DND-41 (cell line): ENCODE measurements around the gene SMG6.

Experiments
- ATAC-seq: fragments of 200-7000 bp; cut with Tn5 transposase; 3 replicates; pipeline ENCODE4 v1.9.1; 2021; ENCODE audit warnings: low read depth; ENCODE audit not compliant: insufficient read depth
- DNase-seq: peaks from one replicate; pipeline ENCODE4 v3.0.0-alpha.2; 2020
- H2AFZ ChIP-seq: 2 replicates; pipeline ENCODE4 v1.6.0; 2012; ENCODE audit warnings: low read depth, low read length
- H3K27ac ChIP-seq: 2 replicates; pipeline ENCODE4 v1.5.1; 2012; ENCODE audit warnings: low read length, inconsistent platforms
- H3K27me3 ChIP-seq: fragments of 200-600 bp; sonication (generic); 2 replicates; pipeline ENCODE4 v1.6.0; 2012; ENCODE audit warnings: low read length, mild to moderate bottlenecking, inconsistent platforms; ENCODE audit not compliant: insufficient read depth, poor library complexity
- H3K36me3 ChIP-seq: 2 replicates; pipeline ENCODE4 v1.5.1; 2012; ENCODE audit warnings: low read length, inconsistent platforms; ENCODE audit not compliant: insufficient read depth
- H3K4me1 ChIP-seq: 2 replicates; pipeline ENCODE4 v1.5.1; 2012; ENCODE audit warnings: mild to moderate bottlenecking, low read length; ENCODE audit not compliant: insufficient read depth
- H3K4me2 ChIP-seq: 2 replicates; pipeline ENCODE4 v1.6.0; 2012; ENCODE audit warnings: mild to moderate bottlenecking, moderate library complexity, low read length, inconsistent platforms; ENCODE audit not compliant: insufficient read depth
- H3K4me3 ChIP-seq, 2 experiments: fragments of 200-600 bp in 1 of 2; shearing (Covaris generic) in 1 of 2; 2 replicates each; pipeline ENCODE4 v1.5.1; 2012 to 2016; ENCODE audit warnings: inconsistent platforms in 2 of 2, low read length in 2 of 2, mild to moderate bottlenecking in 2 of 2, low read depth in 1 of 2, moderate library complexity in 1 of 2
- H3K79me2 ChIP-seq: 2 replicates; pipeline ENCODE4 v1.6.0; 2012; ENCODE audit warnings: low read length, inconsistent platforms; ENCODE audit not compliant: insufficient read depth
- H3K9ac ChIP-seq: 2 replicates; pipeline ENCODE4 v1.6.0; 2012; ENCODE audit warnings: low read depth, mild to moderate bottlenecking, inconsistent platforms, low read length, moderate library complexity
- H3K9me3 ChIP-seq: 2 replicates; pipeline ENCODE4 v1.5.1; 2012; ENCODE audit warnings: low read length, moderate library complexity, mild to moderate bottlenecking, inconsistent platforms; ENCODE audit not compliant: insufficient read depth, severe bottlenecking
- H4K20me1 ChIP-seq: 2 replicates; pipeline ENCODE4 v1.6.0; 2012; ENCODE audit warnings: low read length; ENCODE audit not compliant: insufficient read depth
- CTCF ChIP-seq: IDR thresholded peaks from 2 replicates; pipeline ENCODE4 v1.5.1; 2012; ENCODE audit warnings: borderline replicate concordance, low read length, moderate library complexity, mild to moderate bottlenecking; ENCODE audit not compliant: poor library complexity, severe bottlenecking; ENCODE audit errors: extremely low read depth
- EZH2 ChIP-seq: IDR thresholded peaks from 3 replicates; pipeline ENCODE4 v1.6.1; 2012; ENCODE audit warnings: borderline replicate concordance, low read depth, mild to moderate bottlenecking, moderate library complexity, low read length, inconsistent platforms; ENCODE audit not compliant: severe bottlenecking

Gene SMG6

GRCh38 chr17:2184993-2185931, 118.3 kb downstream of the SMG6 start:
- Histone ChIP-seq H3K4me2 (no peak overlapping the region), H3K9me3 (no peaks in the 10 kb centered on the region), H2AFZ (no peak overlapping the region), H3K27ac (no peak overlapping the region), H3K9ac (no peak overlapping the region), H3K4me1 (0 out of 2 replicates have a peak, but pooled peaks cover 8% of the 10 kb centered on the region), H3K79me2 (no peaks in the 10 kb centered on the region), H3K36me3 (peaks cover 64% of the 10 kb centered on the region), H4K20me1 (no peaks in the 10 kb centered on the region), H3K4me3 (no peak overlapping the region), H3K27me3 (no peaks in the 10 kb centered on the region)
- no peak for DNase-seq
- TF ChIP-seq CTCF (no peak), EZH2 (no peak)
- no peak for ATAC-seq

- Histone ChIP-seq H2AFZ (no peak overlapping the region), H3K79me2 (no peaks in the 10 kb centered on the region), H4K20me1 (0 out of 2 replicates have a peak, but pooled peaks cover 2% of the 10 kb centered on the region), H3K4me2 (no peak overlapping the region), H3K9ac (no peak overlapping the region), H3K36me3 (peaks cover 68% of the 10 kb centered on the region), H3K27ac (no peak overlapping the region), H3K4me1 (no peaks in the 10 kb centered on the region), H3K27me3 (no peaks in the 10 kb centered on the region), H3K4me3 (no peak overlapping the region), H3K9me3 (no peaks in the 10 kb centered on the region)
- TF ChIP-seq CTCF (no peak), EZH2 (no peak)
- ATAC-seq: no peak
- no peak for DNase-seq
Measured at GRCh38 chr17:2183346-2183745, 120.2 kb downstream of the SMG6 start.

DNA sequence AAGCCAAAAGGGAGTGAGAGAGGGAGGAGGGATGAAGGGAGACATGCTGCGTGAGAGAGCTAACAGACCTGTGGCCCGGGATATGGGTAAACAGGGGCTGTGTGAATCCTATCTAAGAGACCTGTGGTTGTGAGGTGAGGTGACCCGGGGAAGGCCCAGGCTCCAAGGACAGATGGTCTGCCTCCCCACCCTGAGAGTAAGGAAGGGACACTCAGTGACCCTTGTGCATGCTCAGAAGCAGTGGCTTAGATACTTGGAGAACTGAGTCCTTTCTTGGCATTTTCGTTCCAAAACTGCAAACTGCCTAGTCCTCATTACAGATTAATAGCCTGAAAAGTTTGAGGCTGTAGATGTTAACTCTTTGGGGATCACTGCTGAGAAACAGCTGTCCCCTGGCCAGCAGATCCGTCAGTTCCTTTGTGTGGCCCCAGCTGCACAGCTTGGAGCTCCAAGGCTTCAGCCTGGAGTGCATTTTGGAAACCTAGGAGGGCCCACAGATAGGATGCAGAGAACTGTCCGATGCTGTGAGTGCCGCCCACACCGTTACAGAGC, 121.6 kb downstream of the SMG6 start:
- H3K4me2 ChIP-seq: no peak overlapping the region
- no peaks in the 10 kb centered on the region for H3K79me2 ChIP-seq
- no peaks in the 10 kb centered on the region for H3K27me3 ChIP-seq
- H4K20me1 ChIP-seq: 0 out of 2 replicates have a peak, but pooled peaks cover 2% of the 10 kb centered on the region
- no peak overlapping the region for H2AFZ ChIP-seq
- ATAC-seq (no peak), DNase-seq (no peak)
- TF ChIP-seq CTCF (no peak), EZH2 (no peak)
- no peak overlapping the region for H3K9ac ChIP-seq
- H3K27ac ChIP-seq: peak overlapping the region; percentile 21; the same call in 1 of the 2 replicates
- no peak overlapping the region for H3K4me3 ChIP-seq
- H3K4me1 ChIP-seq: no peaks in the 10 kb centered on the region
- peaks cover 73% of the 10 kb centered on the region for H3K36me3 ChIP-seq
- H3K9me3 ChIP-seq: no peaks in the 10 kb centered on the region
